ENCODE measurements around the gene REV3L. TPM values are rescaled to one million over a fixed set of nuclear protein-coding genes. Genes with fewer than 3 reads are reported as not detected.
A peak's percentile ranks its signal among the peaks of the same experiment; 100 is the strongest.

Gene REV3L
- total and polyA plus RNA-seq, 2 of the 13 experiments (the other 11 are each of a cell fraction or from before 2014, with no cell fraction given): 12.8 to 31.3 TPM

GRCh38 chr6:111259089-111259831, 223.8 kb downstream of the REV3L start (continued):
- TF ChIP-seq ZNF121 (CRISPR knock-in tag; IDR thresholded peaks at IDR 0.05): no peak
- TF ChIP-seq ZNF503 (CRISPR knock-in tag; IDR thresholded peaks at IDR 0.05): no peak
- TF ChIP-seq HCFC1 (IDR thresholded peaks at IDR 0.05; ENCODE audit: low read depth, low read length): peak; percentile 62
- peak; percentile 80; the same call in 1 of the 2 replicates for TF ChIP-seq ZBTB20 (CRISPR knock-in tag; IDR thresholded peaks at IDR 0.05; ENCODE audit: borderline replicate concordance, low read depth)
- peak; percentile 85; the same call in 1 of the 2 replicates for TF ChIP-seq MTF2 (CRISPR knock-in tag; IDR thresholded peaks at IDR 0.05; ENCODE audit: borderline replicate concordance)
- peak; percentile 71; the same call in 1 of the 2 replicates for TF ChIP-seq ATF2 (CRISPR knock-in tag; IDR thresholded peaks at IDR 0.05)
- TF ChIP-seq ZNF550 (CRISPR knock-in tag; IDR thresholded peaks at IDR 0.05; ENCODE audit: borderline replicate concordance): 0 out of 2 replicates have a peak, but pooled peaks have one; percentile 75
- TF ChIP-seq TEAD2 (CRISPR knock-in tag; IDR thresholded peaks at IDR 0.05): no peak
- no peak for TF ChIP-seq POLR2AphosphoS2 (IDR thresholded peaks at IDR 0.05; ENCODE audit: low read depth, low read length)
- TF ChIP-seq ZNF781 (CRISPR knock-in tag; IDR thresholded peaks at IDR 0.05; ENCODE audit: borderline replicate concordance, not compliant biosample characterization): peak; percentile 91
- TF ChIP-seq PATZ1 (CRISPR knock-in tag; IDR thresholded peaks at IDR 0.05): peak; percentile 50; the same call in 1 of the 2 replicates
- TF ChIP-seq SNAI1 (CRISPR knock-in tag; IDR thresholded peaks at IDR 0.05; ENCODE audit: borderline replicate concordance): peak; percentile 69; the same call in 1 of the 2 replicates
- peak; percentile 32; the same call in 1 of the 2 replicates for TF ChIP-seq KLF11 (CRISPR knock-in tag; IDR thresholded peaks at IDR 0.05)

Measured in HepG2 (cell line).